Lower leg skin (tissue), 4 donors: ENCODE data around the gene SLC6A16. TPM values are rescaled to one million over a fixed set of nuclear protein-coding genes. Genes with fewer than 3 reads are reported as not detected.
"Not testable (repeated sequence)": the region's sequence is repeated elsewhere in the genome, so short reads cannot be mapped to it uniquely, and the experiment has no call there.

Source experiments
- DNase-seq, 2 donors: peaks; one replicate each; pipeline ENCODE4 v3.0.0-alpha.2; 2019; ENCODE audit warnings: low spot score in 2 of 2
- H3K4me3 ChIP-seq: fragments of 200-600 bp; sonication (generic); 2 replicates; pipeline ENCODE4 v1.5.1; 2017; ENCODE audit warnings: mild to moderate bottlenecking, low read depth; ENCODE audit not compliant: poor library complexity, severe bottlenecking
- CTCF ChIP-seq, 3 donors: fragments of 450-650 bp; IDR thresholded peaks; one replicate each; pipeline ENCODE4 v1.5.1; 2016; ENCODE audit warnings: antibody characterized with exemption in 3 of 3, mild to moderate bottlenecking in 3 of 3, moderate library complexity in 2 of 3
- POLR2A ChIP-seq, 2 donors: fragments of 450-650 bp; IDR thresholded peaks; one replicate each; pipeline ENCODE4 v1.6.1; 2016 to 2017; ENCODE audit warnings: antibody characterized with exemption in 2 of 2, mild to moderate bottlenecking in 1 of 2, moderate library complexity in 1 of 2
- WGBS, 2 donors: methylation state at CpG; one replicate each; pipeline ENCODE4 v1.1.5; 2018; 5-methylcytosine and 5-hydroxymethylcytosine counted together
- intact Hi-C: fragments of 100-400 bp; cut with DNase I; formaldehyde crosslinking; loops from one replicate; pipeline ENCODE4 v1.15.0; 2023; ENCODE audit warnings: low total_unique reads
- total RNA-seq, 4 donors: library from RNA; depleted of rRNA; stranded (reverse); fragments of >200 nt; gene quantifications; one replicate each; pipeline ENCODE4 v1.1.0, GENCODE V29; 2016

SLC6A16 gene
- total RNA-seq, 4 donors from 2014 or later: 0.55 to 1.2 (median 0.95) TPM; not detected in 1

- WGBS, 2 donors: 91 to 92% methylated on average over 8 of the region's 8 CpGs
- TF ChIP-seq POLR2A (IDR thresholded peaks at IDR 0.05): no peak
- no peak for TF ChIP-seq CTCF (IDR thresholded peaks at IDR 0.05)
- no peak overlapping the region for H3K4me3 ChIP-seq
- intact Hi-C loops: no loop called here
- DNase-seq: no peak
Observed at GRCh38 chr19:49295208-49295880, 29.6 kb downstream of the SLC6A16 start.

DNA sequence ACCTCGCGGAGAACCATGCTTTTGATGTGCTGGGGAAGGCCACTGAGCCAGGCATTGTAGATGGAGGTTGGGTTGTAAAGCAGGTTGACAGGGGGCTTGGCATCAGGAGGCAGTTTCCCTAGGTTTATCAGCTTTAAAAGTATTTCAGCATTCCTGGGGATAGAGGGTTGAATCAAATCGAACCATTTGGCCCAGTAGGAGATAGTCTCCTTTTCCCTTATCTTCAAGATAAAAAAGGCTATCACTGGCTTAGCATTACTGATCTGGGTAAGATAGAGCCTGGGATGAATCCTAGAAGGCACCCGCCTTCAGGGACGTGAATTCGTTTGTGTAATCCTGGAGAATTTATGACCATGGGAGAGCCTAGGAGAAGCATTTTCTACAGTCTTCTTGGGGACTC is 30.6 kb downstream of the SLC6A16 start:
- intact Hi-C loops: no loop called here
- TF ChIP-seq POLR2A (IDR thresholded peaks at IDR 0.05): no peak
- no peak for TF ChIP-seq CTCF (IDR thresholded peaks at IDR 0.05)
- 82 to 90% methylated on average over 6 of the region's 6 CpGs for WGBS, 2 donors
- no peak for DNase-seq
- no peak overlapping the region for H3K4me3 ChIP-seq

DNA sequence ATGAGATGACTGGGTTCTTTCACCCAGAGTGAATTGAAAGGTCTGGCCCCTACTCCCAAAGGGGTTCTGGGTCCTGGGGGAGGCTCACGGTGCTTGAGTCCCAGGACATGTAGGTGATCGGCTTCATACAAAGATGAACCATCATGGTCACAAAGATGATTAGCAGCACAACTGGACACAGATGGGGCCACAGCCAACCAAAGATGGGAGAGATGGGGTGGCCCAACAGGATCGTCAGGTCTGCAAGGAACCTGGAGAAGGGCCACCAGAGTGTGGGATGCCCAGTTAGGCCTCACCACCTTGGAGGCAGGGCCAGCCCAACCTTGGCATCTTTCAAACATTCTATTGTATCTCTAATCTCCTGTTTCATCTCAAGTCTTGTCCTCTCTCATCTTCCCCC is 34.5 kb downstream of the SLC6A16 start:
- DNase-seq: no peak
- no peak overlapping the region for H3K4me3 ChIP-seq
- intact Hi-C loops: no loop called here
- TF ChIP-seq CTCF (IDR thresholded peaks at IDR 0.05): no peak
- TF ChIP-seq POLR2A (IDR thresholded peaks at IDR 0.05): no peak
- 80 to 89% methylated on average over 3 of the region's 3 CpGs for WGBS, 2 donors

GRCh38 chr19:49289286-49289685 is 35.7 kb downstream of the SLC6A16 start:
- H3K4me3 ChIP-seq, intact Hi-C loops, DNase-seq: not testable (repeated sequence)
- WGBS, 2 donors: 51 to 64% methylated on average over 2 of the region's 2 CpGs

DNA sequence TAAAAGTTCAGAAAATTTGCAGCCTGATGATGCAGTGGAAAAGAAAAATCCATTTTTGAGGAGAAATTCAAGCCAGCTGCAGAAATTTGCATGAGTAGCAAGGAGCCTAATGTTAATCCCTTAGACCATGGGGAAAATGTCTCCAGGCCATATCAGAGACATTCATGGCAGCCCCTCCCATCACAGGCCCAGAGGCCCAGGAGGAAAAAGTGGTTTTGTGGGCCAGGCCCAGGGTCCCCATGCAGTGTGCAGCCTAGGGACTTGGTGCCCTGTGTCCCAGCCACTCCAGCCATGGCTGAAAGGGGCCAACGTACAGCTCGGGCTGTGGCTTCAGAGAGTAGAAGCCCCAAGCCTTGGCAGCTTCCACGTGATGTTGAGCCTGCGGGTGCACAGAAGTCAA is 36.8 kb downstream of the SLC6A16 start:
- WGBS, 2 donors: 93 to 94% methylated on average over 4 of the region's 4 CpGs
- intact Hi-C loops, H3K4me3 ChIP-seq, DNase-seq: not testable (repeated sequence)

DNA sequence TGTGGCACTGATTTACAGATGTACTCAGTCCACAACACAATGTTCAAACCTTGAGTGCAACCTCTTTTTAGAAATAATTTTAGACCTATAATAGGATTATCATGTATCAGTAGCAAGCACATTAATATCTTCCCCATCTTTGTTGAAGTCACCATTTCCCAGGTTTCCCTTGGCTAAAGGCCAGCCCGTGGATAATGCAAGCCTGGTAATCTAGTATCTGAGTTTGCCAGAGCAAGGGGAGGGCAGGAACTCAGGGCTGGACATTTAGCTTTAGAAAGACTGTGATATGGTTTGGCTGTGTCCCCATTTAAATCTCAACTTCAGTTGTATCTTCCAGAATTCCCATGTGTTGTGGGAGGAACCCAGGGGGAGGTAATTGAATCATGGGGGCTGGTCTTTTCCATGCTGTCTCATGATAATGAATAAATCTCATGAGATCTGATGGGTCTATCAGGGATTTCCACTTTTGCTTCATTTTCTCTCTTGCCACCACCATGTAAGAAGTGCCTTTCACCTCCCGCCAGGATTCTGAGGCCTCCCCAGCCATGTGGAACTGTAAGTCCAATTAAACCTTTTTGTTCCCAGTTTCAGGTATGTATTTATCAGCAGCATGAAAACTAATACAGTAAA is 37.7 kb downstream of the SLC6A16 start:
- no peak overlapping the region for H3K4me3 ChIP-seq
- intact Hi-C loops: no loop called here
- no peak for TF ChIP-seq CTCF (IDR thresholded peaks at IDR 0.05)
- no peak for TF ChIP-seq POLR2A (IDR thresholded peaks at IDR 0.05)
- no peak for DNase-seq
- WGBS, 2 donors: 23 to 44% methylated on average over 2 of the region's 2 CpGs

DNA sequence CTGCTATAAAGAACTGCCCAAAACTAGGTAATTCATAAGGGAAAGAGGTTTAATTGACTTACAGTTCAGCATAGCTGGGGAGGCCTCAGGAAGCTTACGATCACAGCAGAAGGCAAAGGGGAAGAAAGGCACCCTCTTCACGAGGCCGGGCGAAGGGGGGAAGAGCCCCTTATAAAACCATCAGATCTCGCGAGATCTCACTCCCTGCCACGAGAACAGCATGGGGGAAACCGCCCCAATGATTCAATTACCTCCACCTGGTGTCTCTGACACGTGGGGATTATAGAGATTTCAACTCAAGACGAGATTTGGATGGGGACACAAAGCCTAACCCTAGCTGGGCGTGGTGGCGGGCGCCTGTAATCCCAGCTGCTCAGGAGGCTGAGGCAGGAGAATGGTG is 42.8 kb downstream of the SLC6A16 start:
- intact Hi-C loops: no loop called here
- TF ChIP-seq POLR2A (IDR thresholded peaks at IDR 0.05) (no peak), CTCF (IDR thresholded peaks at IDR 0.05) (no peak)
- 74 to 83% methylated on average over 13 of the region's 13 CpGs for WGBS, 2 donors
- H3K4me3 ChIP-seq: no peak overlapping the region
- DNase-seq: no peak
